WTC11 (cell line): Measurements from ENCODE around the gene ANGPTL4.

Source experiments
- CBFB ChIP-seq: sonication (generic); formaldehyde crosslinking; IDR thresholded peaks from 2 replicates; pipeline ENCODE4 v1.8.1; 2022; ENCODE audit warnings: mild to moderate bottlenecking, low read depth, missing genetic modification reagents
- MAX ChIP-seq: sonication (generic); formaldehyde crosslinking; IDR thresholded peaks from 2 replicates; pipeline ENCODE4 v1.8.0; 2022; ENCODE audit warnings: mild to moderate bottlenecking, missing genetic modification reagents
- PRDM15 ChIP-seq: sonication (generic); formaldehyde crosslinking; IDR thresholded peaks from 2 replicates; pipeline ENCODE4 v1.8.0; 2022; ENCODE audit warnings: missing genetic modification reagents
- TCF7 ChIP-seq: sonication (generic); formaldehyde crosslinking; IDR thresholded peaks from 2 replicates; pipeline ENCODE4 v1.8.0; 2022; ENCODE audit warnings: mild to moderate bottlenecking, low read depth, missing genetic modification reagents, moderate library complexity

- TF ChIP-seq TCF7 (CRISPR knock-in tag): no peak
- TF ChIP-seq CBFB (CRISPR knock-in tag): no peak
- no peak for TF ChIP-seq MAX
- no peak for TF ChIP-seq PRDM15 (CRISPR knock-in tag)
Measured at GRCh38 chr19:8404391-8405151, 40.6 kb downstream of the ANGPTL4 start.
